Endometrial microvascular endothelial cells (primary cell): ENCODE measurements around the gene LRRC49. TPM values are rescaled to one million over a fixed set of nuclear protein-coding genes. Genes with fewer than 3 reads are reported as not detected.
"Not testable (repeated sequence)": the region's sequence is repeated elsewhere in the genome, so short reads cannot be mapped to it uniquely, and the experiment has no call there.

Experiments
- in situ Hi-C: cut with HindIII; loops from 2 replicates; pipeline ENCODE4 v1.10.0; 2017; ENCODE audit warnings: low sequenced_read_pairs, low pct_unique_long_range_greater_than_20kb; ENCODE audit errors: inconsistent ontology term
- total RNA-seq: library from RNA; depleted of rRNA; stranded (reverse); fragments of >200 nt; gene quantifications from one replicate; pipeline ENCODE4 v1.2.3, GENCODE V29; 2015; ENCODE audit errors: inconsistent ontology term

The LRRC49 gene
- total RNA-seq = 24.3 TPM

GRCh38 chr15:70892002-70892911 lies at the start of gene LRRC49, which contains the start of gene THAP10:
Gene LRRC49, plus strand, starts transcription at chr15:70892826. Its CDS starts 69 bp downstream, at chr15:70892895.
Gene THAP10, minus strand, starts transcription at chr15:70892433. Its CDS starts 161 bp downstream, at chr15:70892272.
- in situ Hi-C loops = no loop called here

GRCh38 chr15:70845602-70846360 lies 46.8 kb upstream of the LRRC49 start:
- in situ Hi-C loops = no loop called here

- in situ Hi-C loops = no loop called here
Measured at GRCh38 chr15:70851889-70852288, 40.7 kb upstream of the LRRC49 start.

- in situ Hi-C loops = no loop called here
Measured at GRCh38 chr15:70852501-70853317, 39.9 kb upstream of the LRRC49 start.

GRCh38 chr15:70853318-70853972 lies 39.2 kb upstream of the LRRC49 start:
- in situ Hi-C loops = no loop called here

- in situ Hi-C loops = no loop called here
Measured at GRCh38 chr15:70853973-70854665, 38.5 kb upstream of the LRRC49 start, which contains the start of gene LARP6. Gene LARP6, minus strand, starts transcription at chr15:70854157. Its CDS starts 69 bp downstream, at chr15:70854088.

GRCh38 chr15:70854666-70854976 lies 38.0 kb upstream of the LRRC49 start:
- in situ Hi-C loops = no loop called here

- in situ Hi-C loops = no loop called here
Measured at GRCh38 chr15:70855764-70856163, 36.9 kb upstream of the LRRC49 start.

- in situ Hi-C loops = no loop called here
Measured at GRCh38 chr15:70856177-70856883, 36.3 kb upstream of the LRRC49 start.

GRCh38 chr15:70856884-70857561 lies 35.6 kb upstream of the LRRC49 start:
- in situ Hi-C loops = no loop called here

- in situ Hi-C loops = no loop called here
Measured at GRCh38 chr15:70857562-70858285, 34.9 kb upstream of the LRRC49 start.

- in situ Hi-C loops = not testable (repeated sequence)
Measured at GRCh38 chr15:70858614-70859321, 33.9 kb upstream of the LRRC49 start.

GRCh38 chr15:70859322-70859908 lies 33.2 kb upstream of the LRRC49 start:
- in situ Hi-C loops = no loop called here

- in situ Hi-C loops = no loop called here
Measured at GRCh38 chr15:70859998-70860397, 32.6 kb upstream of the LRRC49 start.

- in situ Hi-C loops = no loop called here
Measured at GRCh38 chr15:70863450-70864218, 29.0 kb upstream of the LRRC49 start.
